ENCODE results near the gene ZFAND3.
"Not testable (repeated sequence)": the region's sequence is repeated elsewhere in the genome, so short reads cannot be mapped to it uniquely, and the experiment has no call there.

The ZFAND3 gene

DNA sequence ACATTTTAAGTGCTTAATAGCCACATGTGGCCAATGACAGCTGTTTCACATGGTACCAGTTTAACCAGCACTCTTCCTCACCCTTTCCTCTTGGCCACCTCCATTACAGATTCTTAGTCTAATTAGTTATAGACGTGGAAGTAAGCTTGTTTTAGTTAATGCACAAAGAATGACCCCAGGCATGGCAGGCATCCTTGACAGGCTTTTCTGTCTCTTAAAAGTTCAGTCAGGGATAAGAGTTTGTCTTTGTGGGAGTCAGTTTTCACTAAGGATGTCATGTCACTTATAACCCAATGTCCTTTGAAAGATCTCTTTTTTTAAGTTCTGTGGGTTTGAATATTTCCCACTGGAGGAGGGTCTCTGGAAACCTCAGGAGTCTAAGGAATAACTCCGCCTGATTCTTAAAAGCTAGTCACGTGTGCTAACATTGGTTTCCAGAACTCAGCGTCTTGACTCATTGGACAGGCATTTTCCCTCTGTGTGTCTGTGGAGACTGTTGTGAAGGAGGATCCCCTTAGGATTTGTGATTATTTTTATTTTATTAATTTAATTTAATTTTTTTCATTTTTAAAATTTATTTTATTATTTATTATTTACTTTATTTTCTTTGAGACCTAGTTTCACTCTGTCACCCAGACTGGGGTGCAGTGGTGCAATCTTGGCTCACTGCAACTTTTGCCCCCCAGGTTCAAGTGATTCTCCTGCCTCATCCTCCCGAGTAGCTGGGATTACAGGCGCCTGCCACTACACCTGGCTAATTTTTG is 171.4 kb downstream of the ZFAND3 start:
- Mint-ChIP-seq H3K27ac (no peak overlapping the region), H3K9me3 (no peaks in the 10 kb centered on the region), H3K4me1 (peaks cover 62% of the 10 kb centered on the region), H3K27me3 (no peaks in the 10 kb centered on the region), H3K36me3 (ENCODE audit: low read depth) (no peaks in the 10 kb centered on the region), H3K4me3 (no peak overlapping the region)
- DNase-seq (no peak), ATAC-seq (no peak)

DNA sequence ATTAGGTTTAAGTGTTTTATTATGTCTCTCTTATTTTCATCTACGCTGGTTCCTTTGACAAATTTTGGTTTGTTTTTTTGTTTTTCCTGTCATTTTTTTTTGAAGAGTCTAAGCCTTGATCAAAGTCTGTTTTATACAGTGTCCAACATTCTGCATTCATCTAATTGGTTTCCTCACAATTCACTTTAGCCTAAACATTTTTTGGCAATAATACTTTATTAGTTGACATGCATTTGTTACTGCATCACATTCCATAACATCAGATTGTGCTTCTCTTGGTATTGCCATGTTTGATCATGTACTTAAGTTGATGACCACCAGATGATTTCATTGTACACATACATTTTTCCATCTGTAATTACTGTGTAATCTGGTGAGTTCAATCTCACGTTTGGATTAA is 173.2 kb downstream of the ZFAND3 start:
- peaks cover 46% of the 10 kb centered on the region for H3K4me1 Mint-ChIP-seq
- no peaks in the 10 kb centered on the region for H3K27me3 Mint-ChIP-seq
- no peak for ATAC-seq
- H3K27ac Mint-ChIP-seq: no peak overlapping the region
- DNase-seq: no peak
- H3K9me3 Mint-ChIP-seq: no peaks in the 10 kb centered on the region
- H3K36me3 Mint-ChIP-seq (ENCODE audit: low read depth): peaks cover 2% of the 10 kb centered on the region
- H3K4me3 Mint-ChIP-seq: no peak overlapping the region

DNA sequence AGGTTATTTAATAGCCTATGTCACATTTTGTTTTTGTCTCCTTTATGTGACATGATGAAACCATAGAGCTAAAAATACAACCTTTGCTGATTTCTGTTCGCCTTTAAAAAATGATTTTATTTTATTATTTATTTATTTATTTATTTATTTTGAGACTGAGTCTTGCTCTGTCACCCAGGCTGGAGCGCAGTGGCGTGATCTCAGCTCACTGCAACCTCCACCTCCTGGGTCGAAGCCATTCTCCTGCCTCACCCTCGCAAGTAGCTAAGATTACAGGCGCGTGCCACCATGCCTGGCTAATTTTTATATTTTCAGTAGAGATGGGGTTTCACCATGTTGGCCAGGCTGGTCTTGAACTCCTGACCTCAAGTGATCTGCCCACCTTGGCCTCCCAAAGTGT is 173.7 kb downstream of the ZFAND3 start:
- H3K36me3 Mint-ChIP-seq (ENCODE audit: low read depth); H3K27me3 Mint-ChIP-seq; H3K4me3 Mint-ChIP-seq; H3K9me3 Mint-ChIP-seq; H3K27ac Mint-ChIP-seq; ATAC-seq; DNase-seq: not testable (repeated sequence)
- peaks cover 45% of the 10 kb centered on the region for H3K4me1 Mint-ChIP-seq

DNA sequence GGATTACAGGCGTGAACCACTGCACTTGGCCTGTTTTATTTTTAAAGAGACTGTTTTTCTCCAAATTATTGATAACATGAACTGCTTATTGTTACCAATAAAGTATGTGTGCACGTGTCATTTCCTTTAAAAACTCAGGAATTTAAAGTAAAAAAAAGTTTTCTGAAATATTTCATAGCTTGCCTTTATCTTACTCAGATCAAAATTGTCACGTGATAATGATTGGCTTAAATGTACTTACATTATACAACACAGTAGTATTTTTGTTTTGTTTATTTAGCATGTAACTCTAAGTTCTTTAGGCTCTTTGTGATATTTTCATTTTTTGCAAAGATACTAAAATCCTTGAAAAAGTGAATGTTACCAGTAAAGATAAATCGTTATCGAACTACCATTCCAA is 174.1 kb downstream of the ZFAND3 start:
- H3K27ac Mint-ChIP-seq: no peak overlapping the region
- no peak for DNase-seq
- peaks cover 6% of the 10 kb centered on the region for H3K9me3 Mint-ChIP-seq
- H3K4me1 Mint-ChIP-seq: peaks cover 41% of the 10 kb centered on the region
- no peak overlapping the region for H3K4me3 Mint-ChIP-seq
- no peaks in the 10 kb centered on the region for H3K27me3 Mint-ChIP-seq
- ATAC-seq: no peak
- peaks cover 7% of the 10 kb centered on the region for H3K36me3 Mint-ChIP-seq (ENCODE audit: low read depth)

DNA sequence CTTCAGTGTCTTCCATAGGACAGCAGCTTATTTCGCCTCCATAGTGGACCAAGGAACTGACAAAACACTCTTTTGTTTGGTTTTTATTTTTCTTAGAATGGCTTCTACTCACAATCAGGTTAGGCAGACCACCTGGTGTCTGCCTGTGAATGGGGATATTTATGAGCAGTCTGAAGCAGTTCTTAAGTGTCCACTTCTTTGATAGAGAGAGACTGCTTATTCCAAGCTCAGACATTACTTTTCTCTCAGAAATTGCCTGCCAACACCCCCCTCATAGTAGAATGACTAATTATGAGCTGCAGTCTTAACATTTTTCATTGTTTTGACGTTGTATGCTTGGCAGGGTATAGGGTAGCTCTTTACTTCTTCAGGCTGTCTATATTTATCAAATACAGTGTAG is 174.7 kb downstream of the ZFAND3 start:
- Mint-ChIP-seq H3K27ac (no peak overlapping the region), H3K36me3 (ENCODE audit: low read depth) (peaks cover 9% of the 10 kb centered on the region), H3K4me3 (no peak overlapping the region), H3K4me1 (peaks cover 36% of the 10 kb centered on the region), H3K9me3 (peaks cover 9% of the 10 kb centered on the region), H3K27me3 (no peaks in the 10 kb centered on the region)
- no peak for ATAC-seq
- DNase-seq: no peak

DNA sequence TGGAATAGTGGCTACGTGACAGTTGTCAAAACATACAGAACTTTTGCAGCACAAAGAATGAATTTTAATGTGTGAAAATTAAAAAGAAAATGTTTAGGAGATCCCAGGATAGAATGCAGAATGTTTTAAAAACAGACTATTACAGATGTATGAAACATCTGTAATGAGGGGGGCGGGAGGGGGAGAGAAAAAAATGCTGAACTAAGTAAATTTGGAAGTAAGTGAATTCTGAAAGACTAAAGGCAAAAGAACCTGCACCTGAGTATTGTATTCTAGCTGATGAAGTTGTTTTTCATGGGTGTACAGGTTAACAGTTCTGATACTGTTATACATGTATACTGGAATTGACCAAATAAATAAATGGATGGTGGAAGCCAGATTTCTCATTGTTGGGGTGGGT is 178.8 kb downstream of the ZFAND3 start:
- Mint-ChIP-seq H3K4me3 (no peak overlapping the region), H3K36me3 (ENCODE audit: low read depth) (peaks cover 18% of the 10 kb centered on the region), H3K4me1 (peaks cover 12% of the 10 kb centered on the region), H3K27ac (no peak overlapping the region), H3K9me3 (peaks cover 18% of the 10 kb centered on the region), H3K27me3 (no peaks in the 10 kb centered on the region)
- ATAC-seq (no peak), DNase-seq (no peak)

DNA sequence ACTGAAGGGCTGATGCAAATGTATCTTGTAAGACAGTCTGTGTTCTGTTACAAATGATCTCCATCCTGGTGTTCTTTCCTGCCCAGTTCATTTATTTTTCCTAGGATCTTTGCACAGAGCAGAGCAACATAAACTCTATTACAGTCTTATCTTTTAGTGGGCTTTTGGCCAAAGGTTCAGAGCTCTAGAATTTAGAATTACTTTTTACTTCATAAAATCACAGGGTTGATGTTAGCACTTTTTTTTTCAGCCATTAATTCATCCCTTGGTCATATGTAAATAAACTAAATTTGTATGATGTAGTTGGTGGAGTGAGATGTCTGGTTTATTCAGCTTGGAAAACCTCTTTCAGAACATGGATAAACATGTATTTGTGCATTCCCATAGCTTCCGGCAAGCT is 181.9 kb downstream of the ZFAND3 start:
- Mint-ChIP-seq H3K9me3 (peaks cover 18% of the 10 kb centered on the region), H3K4me1 (peaks cover 23% of the 10 kb centered on the region), H3K36me3 (ENCODE audit: low read depth) (peaks cover 20% of the 10 kb centered on the region), H3K27ac (no peak overlapping the region), H3K27me3 (no peaks in the 10 kb centered on the region), H3K4me3 (no peak overlapping the region)
- ATAC-seq: no peak
- no peak for DNase-seq

DNA sequence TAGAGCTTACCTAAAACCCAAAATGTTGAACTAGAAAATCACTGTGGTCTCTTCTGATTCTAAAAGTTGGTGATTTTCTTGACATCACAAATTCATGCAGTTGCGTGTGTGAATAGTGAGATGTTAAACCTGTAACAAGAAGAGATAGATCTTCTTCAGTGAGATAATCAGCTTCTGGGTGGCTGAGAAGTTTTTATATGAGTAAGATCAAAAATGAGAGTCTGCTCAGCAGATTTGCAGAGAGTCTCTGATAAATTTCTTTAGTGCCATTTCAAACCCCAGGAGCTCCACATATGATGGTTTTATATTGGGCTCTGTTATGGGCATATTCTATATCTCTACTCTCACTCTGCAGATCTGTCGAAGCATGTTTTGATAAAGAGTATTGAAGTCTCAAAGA is 185.4 kb downstream of the ZFAND3 start:
- H3K4me3 Mint-ChIP-seq: no peak overlapping the region
- ATAC-seq: no peak
- H3K27ac Mint-ChIP-seq: no peak overlapping the region
- no peak for DNase-seq
- peaks cover 9% of the 10 kb centered on the region for H3K36me3 Mint-ChIP-seq (ENCODE audit: low read depth)
- peaks cover 38% of the 10 kb centered on the region for H3K4me1 Mint-ChIP-seq
- H3K27me3 Mint-ChIP-seq: no peaks in the 10 kb centered on the region
- peaks cover 8% of the 10 kb centered on the region for H3K9me3 Mint-ChIP-seq

DNA sequence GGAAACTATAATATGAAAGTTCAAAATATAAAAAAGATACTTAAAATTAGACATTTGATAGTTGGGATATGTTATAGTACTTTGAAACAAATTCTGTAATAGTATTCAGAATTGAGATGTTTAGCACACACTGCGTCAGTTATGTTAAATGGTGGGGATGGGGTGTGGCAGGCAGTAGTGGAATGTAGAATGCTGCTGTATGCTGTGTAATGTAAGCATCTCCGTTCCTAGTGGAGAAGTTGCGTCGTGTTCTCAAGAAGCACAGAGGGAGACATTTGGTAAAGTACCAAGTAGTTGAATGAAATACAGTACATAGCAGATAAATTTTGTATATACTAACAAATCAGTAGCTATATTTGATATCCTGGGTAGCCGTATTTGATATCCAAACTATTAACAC is 192.4 kb downstream of the ZFAND3 start:
- Mint-ChIP-seq H3K27ac (no peak overlapping the region), H3K27me3 (no peaks in the 10 kb centered on the region), H3K4me3 (no peak overlapping the region), H3K36me3 (ENCODE audit: low read depth) (peaks cover 9% of the 10 kb centered on the region), H3K4me1 (peaks cover 21% of the 10 kb centered on the region), H3K9me3 (peaks cover 8% of the 10 kb centered on the region)
- no peak for ATAC-seq
- DNase-seq: no peak

DNA sequence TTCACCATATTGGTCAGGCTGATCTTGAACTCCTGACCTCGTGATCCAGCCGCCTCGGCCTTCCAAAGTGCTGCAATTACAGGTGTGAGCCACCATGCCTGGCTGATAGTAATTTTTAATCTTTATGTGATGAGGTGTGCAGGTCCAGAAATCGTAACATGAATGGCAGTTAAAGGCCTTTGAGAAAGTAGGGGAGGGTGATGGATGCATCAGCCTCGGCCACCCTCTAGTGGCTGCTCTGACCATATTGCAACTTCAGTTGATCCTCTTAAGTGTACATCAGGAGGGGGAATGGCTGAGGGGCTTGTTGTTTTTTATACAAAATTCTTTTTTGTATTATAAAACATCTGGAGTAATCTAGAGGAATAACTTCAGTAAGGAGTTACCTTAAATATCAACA is 193.0 kb downstream of the ZFAND3 start:
- peaks cover 9% of the 10 kb centered on the region for H3K36me3 Mint-ChIP-seq (ENCODE audit: low read depth)
- ATAC-seq: peak; percentile 49
- no peaks in the 10 kb centered on the region for H3K27me3 Mint-ChIP-seq
- H3K4me1 Mint-ChIP-seq: peaks cover 16% of the 10 kb centered on the region
- DNase-seq: peak; percentile 28
- H3K27ac Mint-ChIP-seq: no peak overlapping the region
- peaks cover 8% of the 10 kb centered on the region for H3K9me3 Mint-ChIP-seq
- H3K4me3 Mint-ChIP-seq: no peak overlapping the region

DNA sequence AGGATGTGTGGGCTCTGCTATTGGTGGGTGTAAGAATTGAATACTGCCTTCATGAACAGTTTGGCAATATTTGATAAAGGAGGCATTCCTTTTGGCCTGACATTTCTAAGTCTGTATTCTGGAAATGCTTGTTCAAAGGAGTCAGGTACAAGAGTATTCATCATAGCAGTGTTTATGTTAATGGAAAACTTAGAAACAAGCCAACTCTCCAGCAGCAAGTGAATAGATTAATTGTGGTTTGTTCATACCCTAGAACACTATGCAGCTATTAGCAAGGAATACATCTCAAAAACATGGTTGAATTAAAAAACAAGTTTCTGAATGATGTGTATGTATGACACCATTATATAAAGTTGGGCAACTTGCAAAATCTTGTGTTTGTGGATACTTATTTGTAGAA is 195.8 kb downstream of the ZFAND3 start:
- Mint-ChIP-seq H3K27me3 (no peaks in the 10 kb centered on the region), H3K27ac (no peak overlapping the region), H3K9me3 (no peaks in the 10 kb centered on the region), H3K36me3 (ENCODE audit: low read depth) (peaks cover 3% of the 10 kb centered on the region), H3K4me3 (no peak overlapping the region), H3K4me1 (peaks cover 11% of the 10 kb centered on the region)
- ATAC-seq (no peak), DNase-seq (no peak)

DNA sequence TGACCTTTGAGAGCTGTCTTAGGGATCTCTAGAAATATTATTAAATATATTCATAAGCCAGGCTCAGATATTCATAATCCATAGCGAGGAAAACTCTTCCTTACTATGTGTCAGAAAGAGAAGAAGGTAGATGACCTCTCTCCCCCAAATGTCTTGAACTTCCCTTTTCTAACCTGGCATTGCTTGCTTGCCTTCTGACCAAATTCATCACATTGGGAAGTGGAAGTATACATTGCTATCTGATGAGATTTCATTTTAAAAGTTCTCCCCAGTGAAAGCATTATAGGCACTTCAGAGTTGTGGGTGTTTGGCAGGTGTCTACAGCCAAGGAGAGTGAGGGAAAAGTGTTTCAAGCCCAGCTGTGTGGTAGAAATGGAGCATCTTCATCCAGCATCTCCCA is 197.3 kb downstream of the ZFAND3 start:
- no peak overlapping the region for H3K27ac Mint-ChIP-seq

DNA sequence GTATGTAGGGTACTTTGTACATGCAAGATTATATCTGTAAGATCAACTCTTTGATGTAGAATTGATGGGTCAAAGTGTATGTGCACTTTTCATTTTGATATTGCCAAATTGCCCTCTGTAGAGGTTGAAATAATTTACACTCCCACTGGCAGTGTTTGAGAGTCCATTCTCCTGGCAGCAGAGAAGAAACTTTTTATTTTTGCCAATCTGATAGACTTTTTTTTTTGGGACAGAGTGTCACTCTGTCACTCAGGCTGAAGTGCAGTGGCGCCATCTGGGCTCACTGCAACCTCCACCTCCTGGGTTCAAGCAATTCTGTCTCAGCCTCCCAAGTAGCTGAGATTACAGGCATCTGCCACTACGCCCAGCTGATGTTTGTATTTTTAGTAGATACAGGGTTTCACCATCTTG is 199.2 kb downstream of the ZFAND3 start:
- Mint-ChIP-seq H3K27ac (no peak overlapping the region), H3K4me1 (peaks cover 12% of the 10 kb centered on the region), H3K9me3 (peaks cover 4% of the 10 kb centered on the region)

More for the DNA sequence above, 197.3 kb downstream of the ZFAND3 start:
- DNase-seq (no peak), ATAC-seq (no peak)
- H3K27me3 Mint-ChIP-seq: no peaks in the 10 kb centered on the region
- peaks cover 12% of the 10 kb centered on the region for H3K4me1 Mint-ChIP-seq
- H3K9me3 Mint-ChIP-seq: no peaks in the 10 kb centered on the region
- no peak overlapping the region for H3K4me3 Mint-ChIP-seq
- no peaks in the 10 kb centered on the region for H3K36me3 Mint-ChIP-seq (ENCODE audit: low read depth)

DNA sequence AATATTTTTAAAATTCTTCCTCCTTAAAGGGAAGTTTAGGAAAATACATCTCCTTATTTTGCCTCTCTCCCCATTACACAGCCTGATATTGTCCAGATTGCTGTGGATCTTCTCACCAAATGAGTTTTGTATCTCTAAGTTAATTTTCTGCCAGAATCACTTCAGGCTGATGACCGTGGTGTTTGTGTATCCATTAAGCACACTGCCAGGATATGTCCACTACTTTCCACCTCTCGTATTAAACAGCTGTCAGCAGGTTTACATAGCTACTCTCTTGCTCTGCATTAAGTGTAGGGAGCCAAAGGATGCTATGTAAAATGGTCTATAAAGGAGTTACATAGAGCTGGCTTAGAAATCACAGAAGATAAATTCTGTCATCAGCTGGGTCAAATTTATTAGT is 201.1 kb downstream of the ZFAND3 start:
- no peaks in the 10 kb centered on the region for H3K27me3 Mint-ChIP-seq
- no peak overlapping the region for H3K27ac Mint-ChIP-seq
- peaks cover 10% of the 10 kb centered on the region for H3K36me3 Mint-ChIP-seq (ENCODE audit: low read depth)
- peaks cover 9% of the 10 kb centered on the region for H3K9me3 Mint-ChIP-seq
- DNase-seq (no peak), ATAC-seq (no peak)
- H3K4me3 Mint-ChIP-seq: no peak overlapping the region
- peaks cover 9% of the 10 kb centered on the region for H3K4me1 Mint-ChIP-seq

More for the DNA sequence above, 199.2 kb downstream of the ZFAND3 start:
- ATAC-seq (no peak), DNase-seq (no peak)
- no peak overlapping the region for H3K4me3 Mint-ChIP-seq
- H3K27me3 Mint-ChIP-seq: no peaks in the 10 kb centered on the region
- peaks cover 4% of the 10 kb centered on the region for H3K36me3 Mint-ChIP-seq (ENCODE audit: low read depth)

DNA sequence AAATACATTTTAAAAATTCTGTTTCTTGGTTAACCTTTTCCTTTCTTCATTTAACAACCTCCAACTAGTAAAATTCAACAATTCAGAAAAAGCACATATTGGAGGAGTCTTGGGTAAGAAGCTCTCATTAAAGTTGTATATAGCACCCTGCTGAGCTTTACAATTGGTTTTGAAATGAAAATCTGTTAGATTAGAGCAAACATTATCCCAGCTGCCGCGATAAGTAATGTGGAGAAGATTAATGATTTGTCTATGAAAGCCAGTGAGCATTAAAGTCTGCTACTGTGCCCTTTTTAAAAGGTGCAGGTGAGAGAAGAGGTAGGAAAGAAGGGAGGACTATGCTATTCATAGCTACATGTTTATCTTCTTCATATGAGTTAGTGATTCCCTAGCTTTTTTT is 201.5 kb downstream of the ZFAND3 start:
- H3K4me3 Mint-ChIP-seq: no peak overlapping the region
- ATAC-seq: no peak
- peaks cover 10% of the 10 kb centered on the region for H3K4me1 Mint-ChIP-seq
- peaks cover 11% of the 10 kb centered on the region for H3K36me3 Mint-ChIP-seq (ENCODE audit: low read depth)
- H3K9me3 Mint-ChIP-seq: peaks cover 9% of the 10 kb centered on the region
- no peak overlapping the region for H3K27ac Mint-ChIP-seq
- H3K27me3 Mint-ChIP-seq: no peaks in the 10 kb centered on the region
- no peak for DNase-seq

DNA sequence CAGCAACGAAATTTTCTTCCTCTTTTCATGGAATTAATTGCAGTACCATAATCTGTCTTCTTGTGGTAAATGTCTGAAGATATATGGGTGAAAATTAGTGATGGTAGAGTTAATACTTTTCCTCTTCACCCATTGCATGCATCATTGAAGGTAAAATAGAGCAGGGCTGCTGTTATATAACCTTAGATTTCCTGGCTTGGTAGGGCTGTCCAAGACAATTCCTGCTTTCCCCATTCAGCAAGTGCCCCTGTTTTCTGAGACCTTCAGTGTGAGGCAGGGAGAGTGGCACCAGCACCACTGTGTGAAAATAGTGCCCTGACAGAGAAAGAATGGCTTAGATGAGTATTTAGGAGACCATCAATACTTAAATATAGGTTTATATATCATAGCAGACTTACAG is 202.0 kb downstream of the ZFAND3 start:
- Mint-ChIP-seq H3K4me1 (peaks cover 11% of the 10 kb centered on the region), H3K4me3 (no peak overlapping the region), H3K27me3 (no peaks in the 10 kb centered on the region), H3K36me3 (ENCODE audit: low read depth) (peaks cover 12% of the 10 kb centered on the region), H3K27ac (no peak overlapping the region), H3K9me3 (peaks cover 9% of the 10 kb centered on the region)
- ATAC-seq: no peak
- no peak for DNase-seq

Measured in activated naive CD8-positive, alpha-beta T cell treated with anti-CD3 and anti-CD28 coated beads, Interleukin-2, amount 50 U/mL, for 24 hours (primary cell).